HG03280 (cell line): ENCODE measurements around the gene TMEM53.
"Not testable (repeated sequence)": the region's sequence is repeated elsewhere in the genome, so short reads cannot be mapped to it uniquely, and the experiment has no call there.

Experiments
- ATAC-seq: cut with Tn5 transposase; IDR thresholded peaks from one replicate; pipeline ENCODE4 v1.9.1; 2021; ENCODE audit warnings: mild to moderate bottlenecking, moderate library complexity; ENCODE audit not compliant: unreplicated experiment

The TMEM53 gene

GRCh38 chr1:44699375-44699774 is 25.1 kb upstream of the TMEM53 start:
- not testable (repeated sequence) for ATAC-seq

GRCh38 chr1:44698138-44698537 is 23.9 kb upstream of the TMEM53 start:
- no peak for ATAC-seq

- ATAC-seq: no peak
These were observed 22.6 kb upstream of the TMEM53 start for GRCh38 chr1:44696789-44697345.

- no peak for ATAC-seq
These were observed 21.8 kb upstream of the TMEM53 start for GRCh38 chr1:44696101-44696500.

GRCh38 chr1:44695671-44696070 is 21.4 kb upstream of the TMEM53 start:
- no peak for ATAC-seq

- ATAC-seq: peak; percentile 55
These were observed 20.7 kb upstream of the TMEM53 start for GRCh38 chr1:44694863-44695478.

GRCh38 chr1:44693900-44694299 is 19.6 kb upstream of the TMEM53 start:
- ATAC-seq: no peak

- no peak for ATAC-seq
These were observed 18.9 kb upstream of the TMEM53 start for GRCh38 chr1:44693159-44693558.

- ATAC-seq: no peak
These were observed 15.1 kb upstream of the TMEM53 start for GRCh38 chr1:44689447-44689765.

- no peak for ATAC-seq
These were observed 14.6 kb upstream of the TMEM53 start for GRCh38 chr1:44688760-44689446.

- no peak for ATAC-seq
These were observed 11.6 kb upstream of the TMEM53 start for GRCh38 chr1:44685881-44686280.

- ATAC-seq: no peak
These were observed 10.9 kb upstream of the TMEM53 start for GRCh38 chr1:44685218-44685617.

- ATAC-seq: peak; percentile 60
These were observed 10.2 kb upstream of the TMEM53 start for GRCh38 chr1:44684525-44684924.

GRCh38 chr1:44682883-44683265 is 8.6 kb upstream of the TMEM53 start:
- ATAC-seq: no peak

- ATAC-seq: no peak
These were observed 7.9 kb upstream of the TMEM53 start for GRCh38 chr1:44681905-44682882.

- ATAC-seq: no peak
These were observed 5.2 kb upstream of the TMEM53 start for GRCh38 chr1:44679468-44679867.

- no peak for ATAC-seq
These were observed 4.3 kb upstream of the TMEM53 start for GRCh38 chr1:44678626-44679025.

- ATAC-seq: no peak
These were observed 3.8 kb upstream of the TMEM53 start for GRCh38 chr1:44678120-44678519.

GRCh38 chr1:44677201-44677766 is 3.0 kb upstream of the TMEM53 start:
- no peak for ATAC-seq

- no peak for ATAC-seq
These were observed 2.4 kb upstream of the TMEM53 start for GRCh38 chr1:44676484-44677200.
